Measurements from ENCODE around the gene ACTG1. TPM values are rescaled to one million over a fixed set of nuclear protein-coding genes. Genes with fewer than 3 reads are reported as not detected.

Gene ACTG1
- total RNA-seq, 4 donors from 2014 or later, result 2,372 to 2,875 (median 2,670) TPM

DNA sequence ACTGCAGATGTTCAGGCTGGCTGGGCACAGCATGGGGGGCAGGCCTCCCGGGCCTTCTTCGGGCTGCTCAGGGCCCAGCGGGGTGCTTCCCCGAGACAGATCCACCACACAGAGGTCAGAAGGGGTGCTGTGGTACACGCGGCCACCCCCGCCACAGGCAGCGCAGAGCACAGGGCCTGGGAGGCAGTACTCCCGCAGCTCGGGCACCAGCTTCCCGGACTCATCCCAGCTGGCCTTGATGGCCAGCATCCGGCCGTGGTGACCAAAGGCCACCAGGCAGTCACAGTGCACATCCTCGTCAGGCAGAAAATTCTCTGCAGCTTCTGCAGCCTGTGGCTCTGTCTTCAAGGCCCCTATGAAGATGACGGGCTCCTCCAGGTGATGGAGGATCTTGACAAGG lies 37.7 kb upstream of the ACTG1 start:
- no peaks in the 10 kb centered on the region for H3K27me3 ChIP-seq
- H3K4me3 ChIP-seq, result no peak overlapping the region
- TF ChIP-seq CTCF (IDR thresholded peaks at IDR 0.05) (no peak), EP300 (IDR thresholded peaks at IDR 0.05) (no peak), POLR2A (IDR thresholded peaks at IDR 0.05) (no peak)
- no peak for DNase-seq (ENCODE audit: low spot score in 2 of 2)
- peaks cover 0 to 34% (median 21%) of the 10 kb centered on the region in 4 donors for H3K4me1 ChIP-seq
- no peaks in the 10 kb centered on the region for H3K9me3 ChIP-seq
- 90 to 98% methylated on average over 5 to 15 of the region's 15 CpGs for WGBS, 2 donors
- no peak overlapping the region for H3K27ac ChIP-seq
- peaks cover 2 to 55% (median 18%) of the 10 kb centered on the region in 3 donors for H3K36me3 ChIP-seq

GRCh38 chr17:81549826-81550225 lies 37.2 kb upstream of the ACTG1 start:
- H3K27me3 ChIP-seq, result no peaks in the 10 kb centered on the region
- peaks cover 2 to 59% (median 18%) of the 10 kb centered on the region in 3 donors for H3K36me3 ChIP-seq
- H3K4me3 ChIP-seq, result no peak overlapping the region
- no peaks in the 10 kb centered on the region for H3K9me3 ChIP-seq
- TF ChIP-seq CTCF (IDR thresholded peaks at IDR 0.05) (no peak), POLR2A (IDR thresholded peaks at IDR 0.05) (no peak), EP300 (IDR thresholded peaks at IDR 0.05) (no peak)
- 73 to 94% methylated on average over 5 to 8 of the region's 8 CpGs for WGBS, 2 donors
- DNase-seq (ENCODE audit: low spot score in 2 of 2), result no peak
- H3K4me1 ChIP-seq, result peaks cover 0 to 34% (median 21%) of the 10 kb centered on the region in 4 donors
- no peak overlapping the region for H3K27ac ChIP-seq

DNA sequence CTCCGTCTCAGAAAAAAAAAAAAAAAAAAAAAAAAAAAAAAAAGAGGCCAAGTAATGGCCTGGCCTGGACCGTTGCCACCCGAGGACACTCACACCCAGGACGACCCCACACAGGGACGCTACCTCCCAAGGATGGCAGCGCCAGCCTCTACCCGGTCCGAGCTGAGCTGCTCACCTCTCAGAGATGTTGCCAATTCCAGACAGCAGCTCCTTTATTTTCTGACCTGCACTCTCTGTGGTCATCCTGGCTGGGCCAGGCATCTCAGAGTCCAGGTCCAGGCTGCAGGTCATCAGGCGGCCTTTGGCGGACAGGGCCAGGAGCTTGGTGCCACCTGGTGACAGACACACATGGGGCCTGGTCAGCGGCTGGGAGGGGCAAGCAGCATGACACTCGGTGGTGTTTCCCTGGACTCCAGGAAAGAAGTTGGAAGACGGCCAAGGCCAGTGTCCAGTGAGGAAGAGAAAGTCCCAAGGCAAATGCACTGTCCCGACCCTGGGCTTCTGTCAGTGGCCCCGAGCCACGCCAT lies 36.5 kb upstream of the ACTG1 start:
- Histone ChIP-seq H3K4me1 (peaks cover 0 to 31% (median 20%) of the 10 kb centered on the region in 4 donors), H3K9me3 (no peaks in the 10 kb centered on the region), H3K27me3 (no peaks in the 10 kb centered on the region), H3K27ac (no peak overlapping the region), H3K4me3 (no peak overlapping the region), H3K36me3 (peaks cover 2 to 67% (median 18%) of the 10 kb centered on the region in 3 donors)
- DNase-seq (ENCODE audit: low spot score in 2 of 2), result no peak
- TF ChIP-seq POLR2A (IDR thresholded peaks at IDR 0.05) (no peak), CTCF (IDR thresholded peaks at IDR 0.05) (no peak), EP300 (IDR thresholded peaks at IDR 0.05) (no peak)
- WGBS, 2 donors, result 83 to 87% methylated on average over 13 to 16 of the region's 16 CpGs

GRCh38 chr17:81547614-81547982 lies 35.0 kb upstream of the ACTG1 start:
- TF ChIP-seq EP300 (IDR thresholded peaks at IDR 0.05), result no peak
- no peak for TF ChIP-seq POLR2A (IDR thresholded peaks at IDR 0.05)
- no peak for TF ChIP-seq CTCF (IDR thresholded peaks at IDR 0.05)
- Histone ChIP-seq H3K9me3 (no peaks in the 10 kb centered on the region), H3K36me3 (peaks cover 2 to 82% (median 23%) of the 10 kb centered on the region in 3 donors), H3K27me3 (no peaks in the 10 kb centered on the region), H3K4me1 (peaks cover 0 to 17% (median 9%) of the 10 kb centered on the region in 4 donors), H3K27ac (no peak overlapping the region), H3K4me3 (no peak overlapping the region)
- 70 to 86% methylated on average over 8 to 11 of the region's 14 CpGs for WGBS, 2 donors
- DNase-seq (ENCODE audit: low spot score in 2 of 2), result no peak

GRCh38 chr17:81546906-81547613 lies 34.5 kb upstream of the ACTG1 start:
- Histone ChIP-seq H3K4me3 (no peak overlapping the region), H3K4me1 (peaks cover 0 to 17% (median 7%) of the 10 kb centered on the region in 4 donors), H3K27ac (no peak overlapping the region), H3K27me3 (no peaks in the 10 kb centered on the region), H3K9me3 (no peaks in the 10 kb centered on the region), H3K36me3 (peaks cover 2 to 87% (median 23%) of the 10 kb centered on the region in 3 donors)
- TF ChIP-seq EP300 (IDR thresholded peaks at IDR 0.05), result no peak
- no peak for TF ChIP-seq CTCF (IDR thresholded peaks at IDR 0.05)
- TF ChIP-seq POLR2A (IDR thresholded peaks at IDR 0.05), result no peak
- WGBS, 2 donors, result 86 to 88% methylated on average over 24 to 35 of the region's 36 CpGs
- DNase-seq (ENCODE audit: low spot score in 2 of 2), result no peak
